Smooth muscle cell (in vitro differentiated cells): ENCODE data around the gene LTBP1. TPM values are rescaled to one million over a fixed set of nuclear protein-coding genes. Genes with fewer than 3 reads are reported as not detected.
A peak's percentile ranks its signal among the peaks of the same experiment; 100 is the strongest.

ENCODE experiments used
- DNase-seq: peaks from one replicate; lab custom pipeline; 2025; ENCODE audit not compliant: unreplicated experiment; lab: John Stamatoyannopoulos, UW
- H2AFZ ChIP-seq: fragments of 200-600 bp; sonication (generic); 2 replicates; pipeline ENCODE4 v1.6.0; 2016; ENCODE audit warnings: antibody characterized with exemption, low read depth, mild to moderate bottlenecking
- H3F3A ChIP-seq: fragments of 200-600 bp; sonication (generic); 2 replicates; pipeline ENCODE4 v1.6.0; 2017; ENCODE audit warnings: antibody characterized with exemption, low read depth
- H3K27ac ChIP-seq: fragments of 200-600 bp; sonication (generic); 2 replicates; pipeline ENCODE4 v1.5.1; 2016; ENCODE audit warnings: low read depth, mild to moderate bottlenecking
- H3K27me3 ChIP-seq: fragments of 200-600 bp; sonication (generic); 2 replicates; pipeline ENCODE4 v1.6.1; 2016; ENCODE audit warnings: low read depth, mild to moderate bottlenecking
- H3K36me3 ChIP-seq: fragments of 200-600 bp; sonication (generic); 2 replicates; pipeline ENCODE4 v1.5.1; 2016; ENCODE audit warnings: low read depth
- H3K4me1 ChIP-seq: fragments of 200-600 bp; sonication (generic); 2 replicates; pipeline ENCODE4 v1.5.1; 2016; ENCODE audit warnings: low read depth
- H3K4me2 ChIP-seq: fragments of 200-600 bp; sonication (generic); 2 replicates; pipeline ENCODE4 v1.6.0; 2016; ENCODE audit warnings: mild to moderate bottlenecking
- H3K4me3 ChIP-seq: fragments of 200-600 bp; sonication (generic); 2 replicates; pipeline ENCODE4 v1.5.1; 2016; ENCODE audit warnings: mild to moderate bottlenecking
- H3K79me2 ChIP-seq: fragments of 200-600 bp; sonication (generic); 2 replicates; pipeline ENCODE4 v1.6.0; 2016; ENCODE audit warnings: low read depth, mild to moderate bottlenecking
- H3K9ac ChIP-seq: fragments of 200-600 bp; sonication (generic); 2 replicates; pipeline ENCODE4 v1.6.0; 2016; ENCODE audit warnings: low read depth
- H3K9me3 ChIP-seq: fragments of 200-600 bp; sonication (generic); replicated peaks from 2 replicates; pipeline ENCODE4 v1.5.1; 2016; ENCODE audit warnings: low read depth
- H4K20me1 ChIP-seq: fragments of 200-600 bp; sonication (generic); 2 replicates; pipeline ENCODE4 v1.6.0; 2016; ENCODE audit warnings: low read depth
- WGBS: methylation state at CpG from one replicate; pipeline ENCODE4 v1.1.7; 2016; ENCODE audit warnings: low lambda C conversion rate; 5-methylcytosine and 5-hydroxymethylcytosine counted together
- polyA plus RNA-seq: library from polyadenylated mRNA; unstranded; fragments of >200 nt; fragmentation: Nextera tagmentation; extraction: Ambion mirVana; gene quantifications from 2 replicates; pipeline ENCODE4 v1.2.1, GENCODE V29; 2016
- total RNA-seq: library from RNA; depleted of rRNA; stranded (reverse); fragments of >200 nt; gene quantifications from 2 replicates; pipeline ENCODE4 v1.2.3, GENCODE V29; 2014
- TF ChIP-seq, protein P1 (sequence below): fragments of 200-600 bp; sonication (generic); IDR thresholded peaks from 2 replicates; pipeline ENCODE4 v1.5.1; 2017; ENCODE audit warnings: borderline replicate concordance, mild to moderate bottlenecking, antibody characterized with exemption; ENCODE audit not compliant: insufficient read depth, poor library complexity, severe bottlenecking

Gene LTBP1
- total and polyA plus RNA-seq, 2 experiments from 2014 or later = 146 to 250 TPM

GRCh38 chr2:33126552-33126951, 179.8 kb downstream of the LTBP1 start:
- no peak for DNase-seq
- H3K27ac ChIP-seq = no peak overlapping the region
- no peak overlapping the region for H3K4me2 ChIP-seq
- H4K20me1 ChIP-seq = no peaks in the 10 kb centered on the region
- WGBS = 91% methylated on average over 1 of the region's 1 CpG
- H3K9ac ChIP-seq = no peak overlapping the region
- peaks cover 6% of the 10 kb centered on the region for H3F3A ChIP-seq
- H2AFZ ChIP-seq = no peak overlapping the region
- TF ChIP-seq, protein P1, sequence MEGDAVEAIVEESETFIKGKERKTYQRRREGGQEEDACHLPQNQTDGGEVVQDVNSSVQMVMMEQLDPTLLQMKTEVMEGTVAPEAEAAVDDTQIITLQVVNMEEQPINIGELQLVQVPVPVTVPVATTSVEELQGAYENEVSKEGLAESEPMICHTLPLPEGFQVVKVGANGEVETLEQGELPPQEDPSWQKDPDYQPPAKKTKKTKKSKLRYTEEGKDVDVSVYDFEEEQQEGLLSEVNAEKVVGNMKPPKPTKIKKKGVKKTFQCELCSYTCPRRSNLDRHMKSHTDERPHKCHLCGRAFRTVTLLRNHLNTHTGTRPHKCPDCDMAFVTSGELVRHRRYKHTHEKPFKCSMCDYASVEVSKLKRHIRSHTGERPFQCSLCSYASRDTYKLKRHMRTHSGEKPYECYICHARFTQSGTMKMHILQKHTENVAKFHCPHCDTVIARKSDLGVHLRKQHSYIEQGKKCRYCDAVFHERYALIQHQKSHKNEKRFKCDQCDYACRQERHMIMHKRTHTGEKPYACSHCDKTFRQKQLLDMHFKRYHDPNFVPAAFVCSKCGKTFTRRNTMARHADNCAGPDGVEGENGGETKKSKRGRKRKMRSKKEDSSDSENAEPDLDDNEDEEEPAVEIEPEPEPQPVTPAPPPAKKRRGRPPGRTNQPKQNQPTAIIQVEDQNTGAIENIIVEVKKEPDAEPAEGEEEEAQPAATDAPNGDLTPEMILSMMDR = peak; percentile 16
- no peaks in the 10 kb centered on the region for H3K27me3 ChIP-seq
- peaks cover 1% of the 10 kb centered on the region for H3K79me2 ChIP-seq
- no peaks in the 10 kb centered on the region for H3K36me3 ChIP-seq
- no peaks in the 10 kb centered on the region for H3K4me1 ChIP-seq
- H3K4me3 ChIP-seq = no peak overlapping the region
- H3K9me3 ChIP-seq = no peaks in the 10 kb centered on the region

DNA sequence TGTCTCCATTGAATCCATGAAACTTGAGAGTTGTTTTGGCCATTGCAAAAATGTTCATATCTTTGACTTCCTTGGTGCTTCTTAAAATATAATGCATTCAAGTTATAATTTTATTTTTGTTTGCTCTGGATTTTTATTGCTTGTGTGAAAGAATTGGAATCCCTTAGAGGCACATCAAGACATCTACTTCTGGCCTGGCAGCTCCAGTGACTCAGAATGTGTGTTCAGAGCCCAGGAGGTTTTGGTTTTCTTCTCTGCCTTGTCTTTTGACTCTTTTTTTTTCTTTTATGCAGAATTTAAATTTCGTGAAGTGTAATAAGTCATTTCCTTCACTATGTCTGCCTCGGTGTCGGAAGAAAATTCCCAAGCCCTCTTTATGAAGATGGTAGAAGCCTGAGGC, 180.2 kb downstream of the LTBP1 start:
- no peaks in the 10 kb centered on the region for H3K9me3 ChIP-seq
- WGBS = 41% methylated on average over 3 of the region's 3 CpGs

DNA sequence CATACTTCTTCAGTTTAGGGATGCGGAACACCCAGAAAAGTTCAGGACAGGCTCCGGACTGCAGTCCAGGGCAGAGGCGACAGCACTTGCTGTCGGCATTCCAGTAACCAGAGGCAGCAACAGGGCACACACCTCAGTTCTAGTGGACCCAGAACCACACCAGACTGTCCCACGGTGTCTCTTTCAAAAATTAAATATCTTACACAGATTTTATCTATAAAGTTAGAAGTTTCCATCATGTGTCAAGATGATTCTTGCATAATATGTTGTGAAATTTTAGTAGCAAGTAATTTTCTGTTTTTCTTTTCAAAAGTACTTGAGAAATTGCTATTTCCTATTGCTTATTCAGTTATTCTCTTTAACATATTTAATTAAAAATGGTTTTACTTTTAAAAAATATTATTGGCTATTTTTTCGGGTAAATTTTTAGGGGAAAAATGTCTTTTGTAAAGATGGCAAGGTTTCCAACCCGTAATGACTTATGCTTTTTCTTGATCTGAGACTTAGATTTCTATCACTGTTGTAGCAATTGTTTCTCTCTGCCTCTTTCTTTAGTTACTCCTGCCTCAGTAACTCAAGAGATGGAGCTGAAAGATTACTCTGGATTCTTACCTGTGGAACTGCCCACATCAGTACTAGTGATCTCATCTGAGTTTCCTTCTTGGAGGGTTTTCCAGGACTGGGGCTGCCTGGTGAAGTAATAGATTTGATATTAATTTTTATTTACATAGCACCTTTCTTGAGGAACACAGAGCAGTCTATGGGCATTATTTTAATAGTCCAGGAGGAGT, 182.7 kb downstream of the LTBP1 start:
- no peak overlapping the region for H3K4me3 ChIP-seq
- no peak overlapping the region for H3K27ac ChIP-seq
- TF ChIP-seq, protein P1 = no peak
- no peaks in the 10 kb centered on the region for H3K9me3 ChIP-seq
- H4K20me1 ChIP-seq = no peaks in the 10 kb centered on the region
- no peak overlapping the region for H3K4me2 ChIP-seq
- H3K4me1 ChIP-seq = peaks cover 11% of the 10 kb centered on the region
- 92% methylated on average over 7 of the region's 7 CpGs for WGBS
- peaks cover 4% of the 10 kb centered on the region for H3K79me2 ChIP-seq
- no peak for DNase-seq
- H3F3A ChIP-seq = peaks cover 11% of the 10 kb centered on the region
- no peaks in the 10 kb centered on the region for H3K27me3 ChIP-seq
- H3K36me3 ChIP-seq = no peaks in the 10 kb centered on the region
- H3K9ac ChIP-seq = no peak overlapping the region
- no peak overlapping the region for H2AFZ ChIP-seq

More for the DNA sequence above, 180.2 kb downstream of the LTBP1 start:
- Histone ChIP-seq H3K36me3 (no peaks in the 10 kb centered on the region), H3K27me3 (no peaks in the 10 kb centered on the region), H3K27ac (peak overlapping the region; percentile 45), H3K9ac (no peak overlapping the region), H3K4me1 (no peaks in the 10 kb centered on the region), H3F3A (peaks cover 6% of the 10 kb centered on the region), H3K4me2 (peak overlapping the region; percentile 57), H3K79me2 (peaks cover 4% of the 10 kb centered on the region), H2AFZ (peak overlapping the region; percentile 23), H3K4me3 (no peak overlapping the region), H4K20me1 (no peaks in the 10 kb centered on the region)
- no peak for DNase-seq
- TF ChIP-seq, protein P1 = no peak

GRCh38 chr2:33130054-33130447, 183.3 kb downstream of the LTBP1 start:
- no peak overlapping the region for H2AFZ ChIP-seq
- H3K79me2 ChIP-seq = peaks cover 4% of the 10 kb centered on the region
- DNase-seq = no peak
- TF ChIP-seq, protein P1 = no peak
- H3F3A ChIP-seq = peaks cover 16% of the 10 kb centered on the region
- H3K36me3 ChIP-seq = no peaks in the 10 kb centered on the region
- H3K4me1 ChIP-seq = peaks cover 11% of the 10 kb centered on the region
- whole genome bisulfite sequencing = 90% methylated on average over 7 of the region's 7 CpGs
- no peaks in the 10 kb centered on the region for H3K9me3 ChIP-seq
- H3K4me2 ChIP-seq = no peak overlapping the region
- no peaks in the 10 kb centered on the region for H4K20me1 ChIP-seq
- H3K27ac ChIP-seq = no peak overlapping the region
- no peak overlapping the region for H3K4me3 ChIP-seq
- no peak overlapping the region for H3K9ac ChIP-seq
- H3K27me3 ChIP-seq = no peaks in the 10 kb centered on the region
